Endodermal cell (in vitro differentiated cells): ENCODE data around the gene EML4. TPM values are rescaled to one million over a fixed set of nuclear protein-coding genes. Genes with fewer than 3 reads are reported as not detected.

ENCODE experiments used
- DNase-seq: peaks from one replicate; pipeline ENCODE4 v3.0.0-alpha.2; 2017
- H3K27ac ChIP-seq: 2 replicates; pipeline ENCODE4 v1.5.1; 2013; ENCODE audit warnings: mild to moderate bottlenecking, low read depth, low read length, moderate library complexity
- H3K27me3 ChIP-seq: 2 replicates; pipeline ENCODE4 v1.6.1; 2013; ENCODE audit warnings: mild to moderate bottlenecking, low read length, moderate library complexity; ENCODE audit not compliant: insufficient read depth, control insufficient read depth, poor library complexity, severe bottlenecking
- H3K36me3 ChIP-seq: 2 replicates; pipeline ENCODE4 v1.7.0; 2013; ENCODE audit warnings: mild to moderate bottlenecking, low read length, moderate library complexity; ENCODE audit not compliant: control insufficient read depth, insufficient read depth
- H3K4me1 ChIP-seq: one replicate; pipeline ENCODE4 v1.7.0; 2013; ENCODE audit warnings: low read length; ENCODE audit not compliant: control insufficient read depth, insufficient read depth
- H3K4me3 ChIP-seq: 2 replicates; pipeline ENCODE4 v1.5.1; 2013; ENCODE audit warnings: mild to moderate bottlenecking, low read length, moderate library complexity
- H3K9ac ChIP-seq: 2 replicates; pipeline ENCODE4 v1.6.1; 2013; ENCODE audit warnings: mild to moderate bottlenecking, low read length, moderate library complexity; ENCODE audit not compliant: poor library complexity, severe bottlenecking; ENCODE audit errors: extremely low read depth
- H3K9me3 ChIP-seq: 2 replicates; pipeline ENCODE4 v1.6.1; 2013; ENCODE audit warnings: mild to moderate bottlenecking, low read length, moderate library complexity; ENCODE audit not compliant: control insufficient read depth
- H3K27ac Mint-ChIP-seq: 2 replicates; pipeline ENCODE4 v1.8.0; 2020; ENCODE audit warnings: mixed read lengths
- H3K27me3 Mint-ChIP-seq: 2 replicates; pipeline ENCODE4 v1.8.0; 2021; ENCODE audit warnings: mild to moderate bottlenecking, mixed read lengths; ENCODE audit not compliant: insufficient read depth
- H3K36me3 Mint-ChIP-seq: 2 replicates; pipeline ENCODE4 v1.8.0; 2020; ENCODE audit warnings: low read depth, mixed read lengths
- H3K4me1 Mint-ChIP-seq: 2 replicates; pipeline ENCODE4 v1.8.0; 2020; ENCODE audit warnings: mixed read lengths
- H3K4me3 Mint-ChIP-seq: 2 replicates; pipeline ENCODE4 v1.8.0; 2020; ENCODE audit warnings: mild to moderate bottlenecking, moderate library complexity, mixed read lengths
- H3K9me3 Mint-ChIP-seq: 2 replicates; pipeline ENCODE4 v1.8.0; 2020; ENCODE audit warnings: mild to moderate bottlenecking, mixed read lengths
- CTCF ChIP-seq: fragments of 200-600 bp; sonication (generic); conservative IDR thresholded peaks from 2 replicates; pipeline ENCODE4 v1.5.0; 2021; ENCODE audit warnings: antibody characterized with exemption, mild to moderate bottlenecking
- WGBS, 2 experiments: methylation state at CpG; one replicate each; pipeline versions ENCODE4 v1.1.5 to v1.1.7; 2013; ENCODE audit warnings: missing lambda C conversion rate in 2 of 2, mixed read lengths in 1 of 2; ENCODE audit not compliant: insufficient coverage in 1 of 2, insufficient read length in 1 of 2; 5-methylcytosine and 5-hydroxymethylcytosine counted together
- total RNA-seq, 2 donors: library from RNA; stranded (reverse); fragmentation: NEBNext Ultra II Directional in 1 of 2; extraction: Animal tissue kit (Norgen Biotek cat#: 25700) in 1 of 2; gene quantifications; 2 replicates in 1 of 2; 3 replicates in 1 of 2; pipeline ENCODE4 v1.2.1, GENCODE V29; 2021

The EML4 gene
- total RNA-seq, 2 donors from 2014 or later = 84.6 to 90.9 TPM

- H3K4me3 ChIP-seq = no peak overlapping the region
- TF ChIP-seq CTCF = no peak
- H3K4me1 ChIP-seq = no peaks in the 10 kb centered on the region
- Mint-ChIP-seq H3K4me1 (peaks cover 26% of the 10 kb centered on the region), H3K9me3 (no peaks in the 10 kb centered on the region), H3K36me3 (peaks cover 2% of the 10 kb centered on the region), H3K4me3 (no peak overlapping the region), H3K27ac (no peak overlapping the region), H3K27me3 (no peaks in the 10 kb centered on the region)
- H3K27ac ChIP-seq = no peak overlapping the region
- no peaks in the 10 kb centered on the region for H3K27me3 ChIP-seq
- H3K9me3 ChIP-seq = no peaks in the 10 kb centered on the region
- 93 to 100% methylated on average over 5 of the region's 5 CpGs for WGBS, 2 experiments
- no peak overlapping the region for H3K9ac ChIP-seq
- DNase-seq = no peak
- peaks cover 4% of the 10 kb centered on the region for H3K36me3 ChIP-seq
Measured at GRCh38 chr2:42211291-42211690, 42.1 kb downstream of the EML4 start.

GRCh38 chr2:42214669-42215068, 45.5 kb downstream of the EML4 start:
- peaks cover 4% of the 10 kb centered on the region for H3K36me3 ChIP-seq
- H3K4me1 ChIP-seq = no peaks in the 10 kb centered on the region
- Mint-ChIP-seq H3K36me3 (peaks cover 13% of the 10 kb centered on the region), H3K4me3 (no peak overlapping the region), H3K4me1 (peaks cover 26% of the 10 kb centered on the region), H3K27ac (peak overlapping the region; percentile 40), H3K27me3 (no peaks in the 10 kb centered on the region), H3K9me3 (peaks cover 5% of the 10 kb centered on the region)
- peaks cover 7% of the 10 kb centered on the region for H3K9me3 ChIP-seq
- H3K27me3 ChIP-seq = no peaks in the 10 kb centered on the region
- H3K9ac ChIP-seq = no peak overlapping the region
- H3K4me3 ChIP-seq = no peak overlapping the region
- no peak for DNase-seq
- no peak overlapping the region for H3K27ac ChIP-seq
- 96 to 100% methylated on average over 1 to 4 of the region's 4 CpGs for WGBS, 2 experiments
- no peak for TF ChIP-seq CTCF

DNA sequence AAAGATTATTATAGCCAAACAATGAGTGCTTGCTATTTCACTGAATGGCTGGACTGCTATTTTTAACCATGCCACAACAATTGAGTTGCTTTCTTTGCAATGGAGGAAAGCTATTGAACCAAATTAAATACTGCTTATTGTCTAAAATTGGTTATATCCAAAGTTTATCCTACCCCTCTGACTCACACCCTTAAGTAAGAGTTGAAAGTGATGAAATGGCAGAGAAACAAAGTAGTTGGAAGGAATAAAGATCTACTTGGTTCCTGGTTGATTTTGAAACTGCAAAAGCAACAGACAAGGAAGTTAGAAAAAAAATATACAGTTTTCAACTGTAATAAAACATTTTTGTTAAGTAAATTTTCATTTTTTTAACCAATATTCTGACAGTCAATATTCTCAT, 47.5 kb downstream of the EML4 start:
- no peak overlapping the region for H3K27ac ChIP-seq
- no peak for DNase-seq
- H3K4me3 ChIP-seq = no peak overlapping the region

More for the DNA sequence above, 47.5 kb downstream of the EML4 start:
- no peak for TF ChIP-seq CTCF
- Mint-ChIP-seq H3K36me3 (peaks cover 19% of the 10 kb centered on the region), H3K4me3 (no peak overlapping the region), H3K27me3 (no peaks in the 10 kb centered on the region), H3K4me1 (peaks cover 29% of the 10 kb centered on the region), H3K9me3 (peaks cover 5% of the 10 kb centered on the region), H3K27ac (no peak overlapping the region)
- H3K4me1 ChIP-seq = no peaks in the 10 kb centered on the region
- peaks cover 7% of the 10 kb centered on the region for H3K9me3 ChIP-seq
- no peak overlapping the region for H3K9ac ChIP-seq
- no peaks in the 10 kb centered on the region for H3K27me3 ChIP-seq
- peaks cover 2% of the 10 kb centered on the region for H3K36me3 ChIP-seq
